Upper lobe of left lung (tissue), 4 donors: Measurements from ENCODE around the gene FRMPD2.
"Not testable (repeated sequence)": the region's sequence is repeated elsewhere in the genome, so short reads cannot be mapped to it uniquely, and the experiment has no call there.

ENCODE experiments used
- CTCF ChIP-seq, 6 experiments: fragments of 450-650 bp in 4 of 6; fragments of 200-600 bp in 2 of 6; sonication (generic) in 2 of 6; IDR thresholded peaks; one replicate each; pipeline ENCODE4 v1.5.1; 2016 to 2019; ENCODE audit warnings: antibody characterized with exemption in 6 of 6
- EP300 ChIP-seq, 4 donors: sonication (generic); formaldehyde crosslinking; IDR thresholded peaks; one replicate each; pipeline ENCODE4 v1.5.1; 2017; ENCODE audit warnings: antibody characterized with exemption in 4 of 4, control low read depth in 2 of 4
- POLR2A ChIP-seq, 4 donors: fragments of 450-650 bp; IDR thresholded peaks; one replicate each; pipeline ENCODE4 v1.5.1; 2016 to 2017; ENCODE audit warnings: antibody characterized with exemption in 4 of 4, mild to moderate bottlenecking in 2 of 4
- POLR2AphosphoS5 ChIP-seq, 2 donors: sonication (generic); formaldehyde crosslinking; IDR thresholded peaks; one replicate each; pipeline ENCODE4 v1.5.1; 2017; ENCODE audit warnings: antibody characterized with exemption in 2 of 2

GRCh38 chr10:48221031-48221430, 53.5 kb downstream of the FRMPD2 start:
- not testable (repeated sequence) for TF ChIP-seq EP300, CTCF, POLR2A, POLR2AphosphoS5 (IDR thresholded peaks at IDR 0.05)
